Fibroblast of villous mesenchyme (primary cell): ENCODE measurements around the gene ZDHHC4. TPM values are rescaled to one million over a fixed set of nuclear protein-coding genes. Genes with fewer than 3 reads are reported as not detected.
A peak's percentile ranks its signal among the peaks of the same experiment; 100 is the strongest.
"Not testable (repeated sequence)": the region's sequence is repeated elsewhere in the genome, so short reads cannot be mapped to it uniquely, and the experiment has no call there.

ENCODE experiments used
- DNase-seq: peaks from one replicate; pipeline ENCODE4 v3.0.0-alpha.2; 2010; ENCODE audit warnings: low read depth
- H3K4me3 ChIP-seq: 2 replicates; pipeline ENCODE4 v1.5.1; 2011; ENCODE audit warnings: low read depth, mild to moderate bottlenecking, low read length
- CTCF ChIP-seq: IDR thresholded peaks from 2 replicates; pipeline ENCODE4 v1.5.1; 2012; ENCODE audit warnings: low read depth, mild to moderate bottlenecking, low read length; ENCODE audit not compliant: insufficient read depth
- total RNA-seq: library from RNA; depleted of rRNA; stranded (reverse); fragments of >200 nt; gene quantifications from 2 replicates; pipeline ENCODE4 v1.2.3, GENCODE V29; 2012

The ZDHHC4 gene
- total RNA-seq, 1 donor = 60.5 TPM

DNA sequence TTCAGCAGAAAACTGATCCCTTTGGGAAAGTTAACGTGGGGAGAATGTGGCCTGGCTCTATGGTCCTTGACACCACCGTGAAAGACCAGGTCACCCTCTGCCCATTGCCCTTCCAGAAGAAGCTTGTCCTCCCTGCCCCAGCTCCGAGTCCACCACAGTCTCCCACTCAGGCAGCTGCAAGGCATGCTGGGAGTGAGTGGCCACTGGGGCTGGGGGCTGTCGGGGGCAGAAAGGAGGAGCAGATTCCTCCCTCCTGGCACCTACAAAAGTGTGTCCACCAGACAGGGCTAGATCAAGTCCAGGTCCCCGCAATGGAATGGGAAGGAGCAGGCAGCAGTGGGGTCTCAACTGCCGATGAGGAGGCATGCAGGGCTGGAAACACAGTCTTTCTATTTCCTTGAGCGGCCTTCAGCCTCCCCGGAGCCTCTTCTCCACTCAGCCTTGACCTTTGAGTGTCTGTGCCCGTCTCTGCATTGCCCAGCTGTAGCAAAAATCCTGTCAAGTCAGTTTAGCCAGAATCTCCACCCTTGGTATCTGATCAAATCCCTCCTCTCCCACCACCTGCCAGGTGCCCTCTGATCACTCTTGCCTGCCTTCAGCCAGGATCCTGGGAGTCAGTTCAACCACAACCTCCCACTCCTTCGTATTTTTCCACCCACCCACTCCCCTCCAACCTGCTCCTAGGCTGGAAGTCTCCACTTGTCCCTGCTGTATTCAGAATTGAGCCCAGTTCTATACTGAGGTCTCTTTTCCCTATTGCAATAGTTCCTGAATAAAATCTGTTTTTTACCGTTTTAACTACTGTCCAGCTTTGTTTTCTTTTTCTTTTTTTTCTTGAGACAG, 53.0 kb downstream of the ZDHHC4 start:
- no peak for TF ChIP-seq CTCF
- H3K4me3 ChIP-seq = no peak overlapping the region
- DNase-seq = no peak

- DNase-seq = no peak
- no peak overlapping the region for H3K4me3 ChIP-seq
- TF ChIP-seq CTCF = no peak
Measured at GRCh38 chr7:6631605-6632004, 54.4 kb downstream of the ZDHHC4 start.

DNA sequence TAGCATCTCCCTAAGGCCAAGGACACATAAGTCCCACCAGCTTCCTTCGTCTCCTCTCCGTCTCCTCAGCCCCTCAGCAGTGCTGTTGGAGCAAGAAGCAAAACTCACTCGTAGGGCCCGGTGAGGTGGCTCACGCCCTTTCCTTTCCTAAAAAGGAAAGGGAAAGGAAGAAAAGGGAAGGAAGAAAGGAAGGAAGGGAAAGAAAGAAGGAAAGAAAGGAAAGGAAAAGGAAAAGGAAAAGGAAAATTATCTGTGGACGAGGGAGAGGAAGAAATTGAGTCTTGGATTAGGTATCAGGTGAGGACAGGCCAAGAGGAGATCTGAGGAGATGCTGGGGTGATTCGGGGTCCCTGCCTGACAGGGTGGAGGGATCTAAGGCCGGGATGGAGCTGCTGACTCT, 56.8 kb downstream of the ZDHHC4 start:
- no peak overlapping the region for H3K4me3 ChIP-seq
- TF ChIP-seq CTCF = no peak
- DNase-seq = no peak

- DNase-seq, H3K4me3 ChIP-seq: not testable (repeated sequence)
Measured at GRCh38 chr7:6634971-6635370, 57.7 kb downstream of the ZDHHC4 start.

DNA sequence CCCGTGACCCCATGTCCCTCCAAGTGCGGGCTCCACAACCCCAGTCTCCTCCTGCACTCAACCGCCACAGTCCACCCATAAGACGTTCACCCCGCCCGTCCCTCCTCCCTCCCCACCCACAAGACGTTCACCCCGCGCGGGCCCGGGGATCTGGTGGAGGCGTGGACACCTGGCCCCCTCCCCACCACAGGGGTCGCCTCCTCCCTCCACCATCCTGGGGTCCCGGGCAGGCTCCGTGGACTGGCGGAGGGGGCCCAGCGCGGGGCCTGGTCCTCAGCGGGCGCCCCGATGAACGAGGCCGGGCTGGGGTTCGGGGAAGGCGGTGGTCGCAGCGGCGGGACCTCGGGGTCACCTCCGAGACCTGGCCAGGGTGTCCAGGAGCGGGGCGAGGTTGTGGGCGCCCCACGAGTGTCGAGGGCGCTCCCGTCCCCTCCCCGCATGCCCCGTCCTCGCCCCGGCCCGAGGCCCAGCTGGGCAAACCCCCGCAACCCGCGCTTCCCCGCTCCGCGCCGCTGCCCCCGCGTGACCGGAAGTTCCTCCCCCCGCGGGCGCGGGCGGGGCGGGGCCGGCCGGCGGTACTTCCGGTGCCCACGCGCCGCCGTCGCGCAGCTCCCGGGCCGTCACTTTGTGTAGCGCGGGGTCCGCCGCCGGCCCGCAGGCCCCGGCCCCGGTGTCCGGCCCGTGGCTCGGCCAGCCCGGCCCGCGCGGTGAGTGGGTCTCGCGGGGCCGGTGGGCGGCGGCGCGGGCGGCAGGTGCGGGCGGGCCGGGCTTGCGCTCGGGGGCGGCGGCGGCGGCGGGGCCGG, 59.7 kb downstream of the ZDHHC4 start, which contains the start of gene ZNF316:
ZNF316 (plus strand) TSS at position 578 of the 803 bp plus-strand sequence. CDS start 5,092 bp downstream, outside the sequence.
- TF ChIP-seq CTCF = no peak
- H3K4me3 ChIP-seq = peak within 1 kb of the TSS; percentile 74
- peak; percentile 55 for DNase-seq

DNA sequence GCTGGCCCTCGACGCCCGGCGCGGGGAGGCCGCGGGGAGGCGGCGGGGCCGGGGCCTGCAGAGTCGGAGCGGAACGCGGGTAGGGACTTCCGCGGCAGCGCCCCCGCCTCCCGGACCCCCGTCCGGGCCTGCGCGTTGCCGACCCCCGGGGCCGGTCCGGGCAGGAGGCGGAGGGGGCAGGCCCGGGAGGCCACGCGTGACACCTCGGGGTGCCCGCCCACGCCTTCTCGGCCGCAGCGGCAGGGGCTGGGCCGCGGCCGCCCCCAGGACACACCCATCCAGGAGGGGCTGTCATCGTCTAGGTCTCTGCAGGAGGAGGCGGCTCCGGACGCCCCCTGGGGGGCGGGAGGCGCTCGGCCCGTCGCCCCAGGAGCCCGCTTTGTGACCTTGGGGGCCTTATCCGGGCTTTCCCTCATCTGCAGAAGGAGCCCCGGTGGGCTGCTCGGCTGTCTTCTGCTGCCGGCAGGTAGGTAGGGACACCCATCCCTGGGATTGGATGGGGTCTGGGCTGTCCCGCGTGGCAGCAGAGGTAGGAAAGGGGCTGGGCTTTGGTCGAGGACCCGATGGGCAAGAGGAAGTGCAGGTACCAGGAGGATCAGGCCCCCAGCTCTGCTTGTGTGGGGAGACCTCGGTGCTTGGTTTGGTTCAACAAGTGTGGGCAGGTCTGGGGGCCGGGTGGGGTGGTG, 60.4 kb downstream of the ZDHHC4 start:
- peak overlapping the region; percentile 74 for H3K4me3 ChIP-seq
- peak; percentile 15 for DNase-seq
- TF ChIP-seq CTCF = peak; percentile 12

Other genes starting within 250 kb of the ZDHHC4 start
- gene FAM220A, start 228.5 kb upstream of the ZDHHC4 start, total RNA-seq = 15.5 and 22.9 TPM in 2 replicates
- gene RAC1, start 202.9 kb upstream of the ZDHHC4 start, total RNA-seq = 58.6 and 66.9 TPM in 2 replicates
- gene DAGLB, start 129.5 kb upstream of the ZDHHC4 start, total RNA-seq = 18.0 and 29.4 TPM in 2 replicates
- gene KDELR2, start 93.3 kb upstream of the ZDHHC4 start, total RNA-seq = 200 and 383 TPM in 2 replicates
- gene GRID2IP, start 26.0 kb upstream of the ZDHHC4 start, total RNA-seq = not detected in 2 replicates
- gene INTS15, start 12.6 kb downstream of the ZDHHC4 start, total RNA-seq = 16.4 and 17.7 TPM in 2 replicates
- under 0.01 and 0.32 TPM in 2 replicates for gene ZNF853, start 38.2 kb downstream of the ZDHHC4 start, total RNA-seq
- 12.1 and 13.2 TPM in 2 replicates for gene ZNF316, start 59.9 kb downstream of the ZDHHC4 start, total RNA-seq
- 18.4 and 25.5 TPM in 2 replicates for gene ZNF12, start 129.5 kb downstream of the ZDHHC4 start, total RNA-seq
- gene RSPH10B2, start 176.6 kb downstream of the ZDHHC4 start, total RNA-seq = 0.32 and 0.43 TPM in 2 replicates
- gene CCZ1B, start 248.8 kb downstream of the ZDHHC4 start, total RNA-seq = 48.8 and 61.2 TPM in 2 replicates